Activated CD8-positive, alpha-beta memory T cell treated with anti-CD3 and anti-CD28 coated beads for 36 hours (primary cell): ENCODE results near the gene TRIM17. TPM values are rescaled to one million over a fixed set of nuclear protein-coding genes. Genes with fewer than 3 reads are reported as not detected.

ENCODE experiments used
- CTCF ChIA-PET: fragments of 350-600 bp; sonication (Branson Sonifier 250); formaldehyde crosslinking; loops from one replicate; lab custom pipeline; 2021; ENCODE audit warnings: antibody characterized with exemption; lab: Charles Lee
- POLR2A ChIA-PET: fragments of 350-600 bp; sonication (Branson Sonifier 250); formaldehyde crosslinking; loops from one replicate; lab custom pipeline; 2021; ENCODE audit warnings: antibody characterized with exemption; lab: Charles Lee
- total RNA-seq, 2 experiments: library from RNA; stranded (reverse); gene quantifications; one replicate each; pipeline ENCODE4 v1.2.3, GENCODE V29; 2021

TRIM17 gene
- total RNA-seq, 2 experiments from 2014 or later, result 2.6 to 3.2 TPM

DNA sequence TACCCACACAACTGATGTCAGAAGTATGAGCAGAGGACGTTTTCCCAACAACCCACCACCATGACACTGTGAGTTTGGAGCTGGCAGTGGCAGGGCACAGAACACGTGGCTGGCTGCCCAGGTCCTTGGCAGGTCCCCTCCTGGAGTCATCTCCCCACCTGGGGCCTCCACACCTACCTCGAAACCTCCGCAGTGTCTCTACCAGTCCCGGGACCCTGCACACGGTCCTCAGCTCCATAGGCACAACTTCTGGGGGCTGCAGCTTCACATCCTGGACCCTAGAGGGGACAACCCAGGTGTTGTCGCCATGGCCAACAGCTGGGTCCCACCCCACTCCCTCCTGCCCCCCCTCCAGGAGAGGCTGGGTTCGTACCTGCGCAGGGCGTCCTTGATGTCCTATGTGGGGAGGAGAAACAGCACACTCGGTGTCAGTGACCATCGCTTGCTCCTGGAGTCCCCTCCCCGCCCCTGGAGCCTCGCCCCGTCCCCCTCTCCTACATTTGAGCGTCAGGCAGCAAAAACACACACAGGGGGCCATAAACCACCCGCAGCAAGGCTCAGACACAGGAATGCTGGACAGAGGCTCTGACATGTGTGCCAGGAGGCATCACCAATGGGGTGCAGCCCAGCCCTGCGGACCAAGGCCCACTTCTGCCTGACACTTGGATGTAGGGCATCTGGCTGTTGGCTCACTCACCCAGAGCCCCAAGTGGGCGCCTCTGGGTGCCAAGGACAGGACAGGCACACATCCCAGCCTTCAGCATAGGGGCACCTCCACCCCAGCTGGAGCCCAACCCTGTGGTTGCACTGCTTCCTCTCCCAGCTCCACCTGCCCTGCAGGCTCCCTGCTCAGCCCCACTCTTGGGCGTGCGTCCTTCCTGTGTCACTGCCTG lies 19.6 kb downstream of the TRIM17 start:
- CTCF ChIA-PET, result no interaction called here
- POLR2A ChIA-PET, result no interaction called here

DNA sequence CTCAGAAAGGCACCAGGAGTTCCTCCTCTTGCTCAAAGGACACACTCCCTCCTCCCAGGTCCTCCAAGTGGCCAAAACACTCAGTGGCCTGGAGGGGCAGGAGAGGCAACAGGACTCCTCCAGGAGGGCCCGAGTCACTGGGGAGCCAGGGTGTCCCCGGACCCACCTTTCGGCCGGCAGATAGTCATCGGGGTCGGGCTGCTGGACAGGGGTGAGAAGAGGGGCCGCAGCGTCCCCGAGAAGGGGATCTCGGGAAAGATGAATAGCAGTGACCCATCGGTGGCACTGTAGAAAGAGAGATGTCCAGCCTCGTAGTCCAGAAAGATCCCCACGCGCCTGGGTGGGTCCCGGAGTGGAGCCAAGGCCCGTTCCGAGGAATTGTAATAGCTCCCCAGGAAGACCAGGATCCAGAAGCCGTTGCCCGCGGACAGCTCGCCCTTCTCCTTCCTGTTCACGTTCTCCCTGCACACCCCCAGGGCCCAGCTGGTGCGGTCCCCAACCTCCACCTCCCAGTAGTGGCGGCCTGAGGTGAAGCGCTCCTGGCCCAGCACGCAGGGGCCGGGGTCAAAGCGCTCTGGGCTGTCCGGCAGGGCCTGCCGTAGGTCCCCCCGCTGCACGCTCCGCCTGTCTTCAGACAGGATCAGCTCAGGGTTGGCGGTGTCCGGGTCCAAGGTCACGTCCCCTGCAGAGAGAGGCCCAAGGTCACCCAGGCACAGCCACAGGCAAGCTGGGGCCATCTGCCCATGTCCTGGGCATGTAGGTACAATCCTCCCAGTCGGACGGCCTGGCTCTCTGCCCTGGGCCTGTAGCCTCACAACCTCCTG lies 21.9 kb downstream of the TRIM17 start:
- CTCF ChIA-PET, result no interaction called here

DNA sequence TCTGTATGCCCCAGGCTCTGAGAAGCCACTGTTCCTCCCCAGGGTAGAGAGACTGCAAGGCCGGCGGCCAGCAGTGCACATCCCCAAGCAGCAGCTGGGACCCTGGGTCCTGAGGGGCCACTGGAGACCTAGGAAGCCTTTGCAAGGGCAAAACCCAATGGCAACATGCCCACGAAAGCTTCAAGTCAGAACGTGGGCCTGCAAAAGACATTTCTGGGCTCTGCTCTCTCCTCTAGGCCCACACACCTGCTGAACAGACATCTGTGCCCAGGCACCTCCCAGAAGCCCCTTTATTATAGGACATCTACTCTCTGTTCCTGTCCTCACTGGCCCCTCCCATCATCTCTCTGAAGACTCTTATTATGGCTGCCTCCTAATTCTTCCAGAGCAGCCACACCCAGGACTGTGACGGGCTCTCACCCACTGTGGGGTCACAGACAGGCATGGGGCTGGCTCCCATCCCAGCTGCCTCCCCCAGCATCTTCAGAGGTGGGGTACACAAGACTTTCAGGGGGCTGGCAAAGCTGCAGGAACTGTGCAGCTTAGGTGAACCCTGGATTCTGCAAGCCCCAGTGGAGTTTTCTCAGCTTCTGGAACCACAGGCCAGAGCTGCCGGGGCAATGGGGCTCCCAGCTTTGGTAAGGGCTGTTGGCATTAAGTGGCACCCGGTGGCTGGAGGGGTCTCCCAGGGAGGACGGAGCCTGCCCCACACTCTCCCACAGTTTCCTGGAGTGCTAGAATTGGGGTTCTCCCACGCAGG lies 22.7 kb downstream of the TRIM17 start:
- ChIA-PET POLR2A (no interaction called here), CTCF (interaction anchor here (1.0 kb wide), 1 partner anchor 15 kb away, joined by 4 read pairs; no protein-coding TSS in a partner anchor)

More for the DNA sequence above, 21.9 kb downstream of the TRIM17 start:
- POLR2A ChIA-PET, result interaction anchor here (0.6 kb wide), 1 partner anchor 11 kb away, joined by 3 read pairs; no protein-coding TSS in a partner anchor

DNA sequence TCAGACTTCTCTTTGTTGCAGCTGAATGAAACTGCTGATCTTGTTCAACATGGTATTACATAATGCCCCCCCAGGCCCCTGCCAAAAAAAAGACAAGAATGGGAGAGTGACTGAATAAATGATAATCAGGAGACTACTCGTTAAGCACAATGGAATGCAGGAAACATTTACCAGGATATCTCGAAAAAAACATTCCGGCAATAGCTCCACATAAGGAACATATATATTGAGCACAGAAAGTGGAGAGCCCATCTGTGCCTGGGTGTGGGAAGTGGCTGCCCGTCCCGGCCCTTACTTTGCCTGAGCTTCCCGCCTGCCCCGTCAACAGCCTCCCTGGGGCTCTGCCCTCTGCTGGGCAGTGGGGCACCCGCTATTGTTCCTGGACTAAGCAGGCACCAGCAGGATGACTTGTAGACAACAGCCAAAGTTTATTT lies 23.4 kb downstream of the TRIM17 start:
- ChIA-PET POLR2A (no interaction called here), CTCF (interaction anchor here (0.6 to 1.0 kb wide), 3 partner anchors 14 to 226 kb away, joined by 3 to 4 read pairs (median 3); no protein-coding TSS in a partner anchor)

DNA sequence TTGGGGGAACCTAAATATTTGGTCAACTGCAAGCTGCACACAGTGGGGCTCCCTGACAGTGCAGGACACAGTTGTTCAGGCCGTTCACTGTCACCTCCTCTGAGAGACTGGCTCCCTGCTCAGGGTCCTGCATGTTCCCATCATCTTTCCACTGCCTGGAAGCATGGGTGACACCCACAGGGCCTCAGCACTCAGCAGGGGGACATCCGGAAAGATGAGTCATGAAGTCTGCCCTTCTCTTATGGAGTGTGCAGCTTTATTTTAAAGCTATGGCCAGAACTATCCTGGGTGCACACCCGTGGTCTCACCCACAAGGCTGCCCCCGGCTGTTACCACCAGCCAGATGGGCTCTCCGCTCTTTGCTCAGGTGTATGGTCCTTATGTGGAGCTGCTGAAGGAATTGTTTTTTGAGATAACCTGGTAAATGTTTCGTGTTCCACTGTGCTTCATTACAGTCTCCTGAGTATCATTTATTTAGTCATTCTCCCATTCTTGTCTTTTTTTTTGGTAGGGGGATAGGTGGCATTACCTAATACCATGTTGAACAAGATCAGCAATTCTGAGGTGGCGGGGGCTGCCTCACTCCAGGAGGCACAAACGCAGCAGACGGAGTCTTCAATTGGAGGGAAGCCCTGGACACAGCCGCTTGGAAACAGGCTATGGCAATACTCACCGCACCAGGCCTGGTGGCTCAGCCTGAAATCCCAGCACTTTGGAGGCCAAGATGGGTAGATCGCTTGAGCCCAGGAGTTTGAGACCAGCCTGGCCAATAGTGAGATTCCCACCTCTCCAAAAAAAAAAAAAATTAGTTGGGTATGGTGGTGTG lies 24.3 kb downstream of the TRIM17 start:
- ChIA-PET POLR2A (no interaction called here), CTCF (interaction anchor here (0.6 to 0.9 kb wide), 2 partner anchors 67 to 225 kb away, joined by 3 read pairs; no protein-coding TSS in a partner anchor)

DNA sequence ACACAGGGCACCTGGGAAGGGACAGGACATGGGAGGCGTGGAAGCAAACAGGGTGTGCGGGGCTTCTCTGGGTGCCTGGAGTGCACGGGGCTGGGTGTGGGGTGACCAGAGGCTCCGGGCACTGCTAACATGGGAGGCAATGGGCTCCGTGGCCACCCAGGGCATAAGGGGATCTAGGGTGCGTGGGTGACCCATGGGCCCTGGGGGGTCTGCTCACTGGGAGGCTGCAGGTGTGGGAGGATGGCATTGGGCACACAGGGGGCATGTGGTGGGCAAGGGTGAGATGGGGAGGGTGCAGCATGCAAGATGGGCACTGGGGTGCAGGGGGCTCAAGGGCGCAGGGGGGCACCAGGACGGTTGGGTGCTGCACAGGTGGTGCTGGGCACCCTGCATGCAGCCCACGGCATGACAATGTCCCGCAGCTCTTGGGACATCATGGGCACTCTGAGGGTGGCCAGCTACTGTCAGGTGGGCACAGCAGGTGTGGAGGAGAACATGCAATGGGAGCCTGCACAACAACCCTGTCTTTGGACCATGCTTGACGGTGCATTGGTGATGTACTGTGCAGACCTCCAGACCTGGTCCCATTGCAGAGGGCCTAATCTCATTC lies 25.1 kb downstream of the TRIM17 start:
- CTCF ChIA-PET, result no interaction called here
- POLR2A ChIA-PET, result no interaction called here

DNA sequence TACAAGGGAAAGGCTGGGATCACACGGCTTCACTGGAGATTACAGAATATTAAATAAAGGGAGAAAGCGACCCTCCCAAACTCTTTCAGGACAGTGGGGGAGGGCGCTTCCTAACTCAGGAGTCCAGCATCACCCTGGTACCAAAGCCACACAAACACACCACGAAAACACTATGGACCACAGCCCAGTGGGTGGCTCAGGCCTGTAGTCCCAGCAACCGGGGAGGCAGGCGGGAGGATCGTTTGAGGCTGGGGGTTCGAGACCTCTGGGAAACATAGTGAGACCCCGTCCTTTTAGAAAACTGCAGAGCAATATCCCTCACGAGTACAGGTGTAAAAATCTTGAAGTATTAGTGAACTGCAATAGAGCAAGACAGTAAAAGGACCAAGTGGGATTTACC lies 26.0 kb downstream of the TRIM17 start:
- POLR2A ChIA-PET, result no interaction called here
- CTCF ChIA-PET, result no interaction called here

DNA sequence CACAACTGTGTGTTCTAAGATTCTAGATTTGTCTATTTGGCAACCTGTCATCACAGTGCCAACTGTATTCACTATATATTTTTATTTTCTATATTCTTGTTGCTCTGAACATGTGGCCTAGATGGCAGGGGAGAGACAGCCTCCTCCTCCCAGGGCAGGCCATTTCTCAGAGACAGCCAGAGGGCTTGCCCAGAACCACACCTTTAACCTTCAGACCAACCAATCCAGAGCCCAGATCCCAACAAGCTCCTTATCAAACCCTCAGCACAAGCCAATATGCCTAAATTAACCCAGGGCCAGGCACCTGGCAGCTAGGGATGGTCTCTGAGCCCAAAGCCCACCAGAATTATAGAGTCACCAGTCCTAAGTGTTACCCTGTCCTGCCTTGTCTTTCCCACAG lies 29.3 kb downstream of the TRIM17 start:
- ChIA-PET POLR2A (interaction anchor here (1.0 kb wide), 1 partner anchor 20 kb away, joined by 5 read pairs; the partner anchor contains the start of gene TRIM11), CTCF (no interaction called here)

DNA sequence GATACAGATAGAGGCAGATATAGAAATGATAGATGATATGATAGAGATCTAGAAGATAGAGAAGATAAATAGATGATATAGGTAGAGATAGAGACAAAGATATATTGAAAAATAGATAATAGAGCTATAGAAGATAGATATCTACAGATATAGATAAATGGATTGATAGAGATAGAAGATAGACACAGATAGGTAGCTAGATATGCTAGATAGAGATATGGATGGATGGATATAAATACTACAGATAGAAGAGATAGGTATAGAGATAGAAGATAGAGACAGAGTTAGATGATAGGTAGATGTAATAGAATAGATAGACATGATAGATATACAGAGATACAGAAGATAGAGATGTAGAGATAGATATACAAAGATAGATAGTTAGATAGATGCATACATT lies 31.4 kb downstream of the TRIM17 start:
- POLR2A ChIA-PET, result no interaction called here
- CTCF ChIA-PET, result no interaction called here

DNA sequence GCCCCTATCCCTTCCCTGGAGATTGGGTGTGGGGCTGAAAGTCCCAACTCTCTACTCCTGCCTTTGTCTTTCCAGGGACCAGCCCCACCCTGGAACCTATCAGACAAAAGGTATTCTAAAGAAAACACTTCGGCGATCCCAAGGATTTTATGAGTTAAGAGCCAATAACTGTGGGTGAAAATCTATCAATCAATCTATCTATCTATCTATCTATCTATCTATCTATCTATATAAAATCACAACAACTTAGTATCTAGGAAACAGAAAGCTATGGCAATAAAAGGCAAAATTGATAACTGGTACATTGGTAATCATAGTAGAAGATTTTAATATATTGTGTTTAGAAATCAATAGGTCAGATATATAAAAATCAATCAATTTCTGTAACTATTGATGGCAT lies 32.9 kb downstream of the TRIM17 start:
- POLR2A ChIA-PET, result no interaction called here
- CTCF ChIA-PET, result interaction anchor here (1.0 kb wide), 1 partner anchor 21 kb away, joined by 4 read pairs; no protein-coding TSS in a partner anchor

DNA sequence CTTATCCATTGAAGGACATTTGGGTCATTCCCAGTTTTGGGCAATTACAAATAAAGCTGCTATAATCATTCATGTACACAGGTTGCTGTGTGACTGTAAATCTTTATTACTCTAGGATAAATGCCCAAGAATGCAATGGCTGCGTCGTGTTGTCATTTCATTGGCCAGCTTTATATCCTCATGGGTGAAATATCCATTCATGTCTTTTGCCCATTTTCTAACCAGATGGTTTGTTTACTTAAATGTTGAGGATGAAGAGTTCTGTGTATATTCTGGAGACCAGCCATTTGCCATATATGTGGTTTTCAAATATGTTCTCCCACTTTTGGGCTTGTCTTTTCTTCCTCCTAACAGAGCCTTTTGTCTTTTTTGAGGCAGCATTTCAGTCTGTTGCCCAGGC lies 35.3 kb downstream of the TRIM17 start:
- ChIA-PET CTCF (no interaction called here), POLR2A (interaction anchor here (0.7 kb wide), 1 partner anchor 91 kb away, joined by 6 read pairs; no protein-coding TSS in a partner anchor)

DNA sequence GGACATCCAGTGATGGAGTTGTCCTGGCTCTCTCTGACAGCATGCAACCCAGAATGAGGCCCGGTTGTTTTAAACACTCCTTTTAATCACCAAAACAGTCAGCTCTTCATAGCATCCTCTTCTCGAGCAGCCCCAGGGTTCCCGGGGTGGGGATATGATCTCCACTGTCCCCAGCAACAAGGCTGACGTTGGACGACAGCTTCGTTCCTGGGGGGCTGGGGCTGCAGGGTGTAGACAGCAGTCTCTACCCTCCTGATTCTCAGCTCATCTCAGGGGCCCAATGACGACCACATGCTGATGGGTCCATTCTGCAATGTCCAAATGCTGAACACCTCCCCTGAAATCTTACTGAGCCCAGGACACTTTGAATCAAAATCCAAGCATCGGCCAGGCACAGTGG lies 37.0 kb downstream of the TRIM17 start:
- ChIA-PET POLR2A (no interaction called here), CTCF (interaction anchor here (0.8 kb wide), 2 partner anchors 14 to 79 kb away, joined by 4 read pairs; a partner anchor contains a TSS)

DNA sequence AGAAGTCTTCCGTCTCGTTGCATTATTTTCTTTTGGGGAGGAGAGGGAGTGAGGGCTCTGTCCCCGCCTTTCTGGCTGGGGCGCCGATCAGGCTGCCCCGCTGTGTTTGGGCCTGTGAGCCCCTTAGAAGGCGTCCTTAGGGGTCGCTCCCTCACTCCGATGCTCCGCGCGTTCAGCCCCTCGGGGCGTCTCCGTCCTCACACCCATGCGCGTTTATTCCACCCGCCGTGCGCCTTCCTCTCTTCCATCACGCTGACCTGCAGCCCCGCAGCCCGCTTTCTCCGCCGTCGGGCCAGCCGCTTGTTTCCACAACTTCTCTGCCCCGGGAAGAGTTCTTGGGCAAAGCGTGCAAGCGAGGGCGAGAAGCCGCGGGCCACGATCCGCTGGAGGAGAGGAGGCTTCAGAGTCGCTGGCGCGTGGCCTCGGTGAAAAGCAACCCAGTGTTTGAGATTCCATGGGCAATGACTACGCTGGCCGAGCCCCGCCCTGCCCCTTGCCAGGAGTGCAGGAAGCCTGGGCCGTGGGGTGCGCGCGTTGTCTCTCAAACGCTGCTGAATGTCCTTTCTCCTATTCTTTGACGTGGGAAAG lies 37.7 kb downstream of the TRIM17 start:
- ChIA-PET CTCF (interaction anchor here (0.8 kb wide), 2 partner anchors 14 to 79 kb away, joined by 4 read pairs; a partner anchor contains a TSS), POLR2A (interaction anchor here (0.5 kb wide), 1 partner anchor 293 kb away, joined by 3 read pairs; no protein-coding TSS in a partner anchor)

DNA sequence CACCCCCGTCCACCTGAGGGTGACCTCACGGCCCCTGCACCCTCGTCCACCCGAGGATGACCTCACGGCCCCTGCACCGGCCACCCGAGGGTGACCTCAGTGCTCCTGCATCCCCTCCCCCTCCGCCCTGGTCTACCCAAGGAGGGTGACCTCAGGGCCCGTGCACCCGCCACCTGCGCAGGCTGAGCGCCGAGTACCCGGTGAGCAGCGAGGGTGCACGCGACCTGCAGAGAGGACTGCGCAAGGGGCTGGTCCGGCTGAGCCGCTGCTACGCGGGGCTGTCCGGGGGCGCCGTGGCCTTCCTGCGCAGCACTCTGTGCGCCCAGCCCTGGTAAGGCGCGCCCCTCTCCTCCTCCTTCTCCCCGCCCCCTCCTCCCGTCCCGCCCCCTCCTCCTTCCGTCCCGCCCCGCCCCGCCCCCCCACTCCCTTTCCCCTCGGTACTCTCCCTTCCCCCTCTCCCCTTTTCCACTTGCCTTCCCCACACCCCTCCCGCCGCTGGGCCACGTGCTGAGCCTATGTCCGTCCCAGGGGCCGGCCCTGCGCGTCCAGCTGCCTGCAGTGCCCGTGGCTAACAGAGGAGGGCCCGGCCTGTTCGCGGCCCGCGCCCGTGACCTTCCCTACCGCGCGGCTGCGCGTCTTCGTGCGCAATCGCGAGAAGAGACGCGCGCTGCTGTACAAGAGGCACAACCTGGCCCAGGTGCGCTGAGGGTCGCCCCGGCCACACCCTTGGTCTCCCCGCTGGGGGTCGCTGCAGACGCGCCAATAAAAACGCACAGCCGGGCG lies 38.4 kb downstream of the TRIM17 start:
- CTCF ChIA-PET, result no interaction called here
- POLR2A ChIA-PET, result interaction anchor here (0.6 kb wide), 1 partner anchor 34 kb away, joined by 5 read pairs; no protein-coding TSS in a partner anchor

DNA sequence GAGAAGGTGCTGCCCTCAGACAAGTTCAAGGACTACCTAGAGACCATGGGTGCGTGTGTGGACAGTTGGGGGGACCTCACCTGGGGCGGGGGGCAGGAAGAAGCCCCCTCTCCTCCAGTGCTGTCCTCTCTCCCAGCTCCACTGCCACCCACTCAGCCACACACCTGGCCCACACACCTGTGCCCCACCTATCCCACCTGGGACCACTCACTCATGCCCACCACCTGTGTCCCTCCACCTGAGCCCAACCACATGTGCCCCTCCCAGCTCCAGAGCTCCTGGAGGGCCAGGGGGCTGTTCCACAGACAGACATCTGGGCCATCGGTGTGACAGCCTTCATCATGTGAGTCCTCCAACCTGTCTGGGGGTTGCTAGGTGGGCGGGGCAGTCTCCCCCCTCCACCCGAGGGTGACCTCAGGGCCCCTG lies 39.0 kb downstream of the TRIM17 start:
- ChIA-PET CTCF (no interaction called here), POLR2A (interaction anchor here (0.5 to 0.6 kb wide), 2 partner anchors 29 to 35 kb away, joined by 5 to 10 read pairs; partner anchors contain the start of gene TRIM11)
